Activated CD8-positive, alpha-beta memory T cell treated with anti-CD3 and anti-CD28 coated beads for 36 hours (primary cell): ENCODE results near the gene IFITM5. TPM values are rescaled to one million over a fixed set of nuclear protein-coding genes. Genes with fewer than 3 reads are reported as not detected.
"Not testable (repeated sequence)": the region's sequence is repeated elsewhere in the genome, so short reads cannot be mapped to it uniquely, and the experiment has no call there.

Source experiments
- CTCF ChIA-PET: fragments of 350-600 bp; sonication (Branson Sonifier 250); formaldehyde crosslinking; loops from one replicate; lab custom pipeline; 2021; ENCODE audit warnings: antibody characterized with exemption; lab: Charles Lee
- POLR2A ChIA-PET: fragments of 350-600 bp; sonication (Branson Sonifier 250); formaldehyde crosslinking; loops from one replicate; lab custom pipeline; 2021; ENCODE audit warnings: antibody characterized with exemption; lab: Charles Lee
- total RNA-seq, 2 experiments: library from RNA; stranded (reverse); gene quantifications; one replicate each; pipeline ENCODE4 v1.2.3, GENCODE V29; 2021

Gene IFITM5
- not detected for total RNA-seq

DNA sequence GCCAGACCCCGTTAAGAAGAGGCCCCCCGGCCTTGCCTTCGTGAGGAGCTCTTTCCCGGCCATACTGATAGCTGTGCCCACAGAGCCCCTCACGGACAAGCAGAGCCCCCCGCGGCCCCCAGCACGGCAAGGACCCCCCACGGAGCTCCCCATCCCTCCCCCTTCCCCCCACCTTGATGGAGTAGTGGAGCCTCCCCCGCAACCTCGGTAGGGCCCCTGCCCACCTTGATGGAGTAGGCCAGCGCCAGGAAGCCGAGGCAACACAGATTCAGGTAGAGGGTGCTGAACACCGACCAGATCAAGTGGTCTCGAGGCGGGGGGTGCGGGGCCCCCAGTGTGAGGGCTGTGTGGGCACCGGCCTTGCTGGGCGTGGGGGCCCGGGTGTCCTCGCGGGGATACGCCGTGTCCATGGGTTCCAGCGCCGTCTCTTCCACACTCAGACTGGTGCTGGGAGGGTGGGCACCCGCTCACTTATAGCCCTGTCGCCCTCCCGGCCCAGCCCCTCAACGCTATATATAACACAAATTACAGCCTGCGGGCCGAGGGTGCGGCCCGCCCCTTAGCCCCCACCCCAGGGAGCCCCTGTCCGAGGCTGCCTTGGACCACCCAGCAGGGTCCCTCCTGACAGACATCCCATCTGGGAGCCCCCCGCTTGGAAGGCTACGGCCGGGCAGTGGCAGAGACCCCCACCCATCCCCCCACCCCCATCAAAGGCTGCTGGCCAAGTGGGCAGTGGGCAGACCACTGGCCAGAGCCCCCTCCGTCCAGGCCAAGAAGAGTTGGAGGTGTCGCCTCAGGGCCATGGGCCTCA lies at the start of gene IFITM5:
Gene IFITM5 (minus strand): TSS at position 446 of the 811 bp plus-strand sequence. CDS start 36 bp downstream, at position 410.
- ChIA-PET POLR2A (no interaction called here), CTCF (interaction anchor here (0.6 to 1.7 kb wide), 4 partner anchors 9 to 247 kb away, joined by 3 to 4 read pairs (median 3); no protein-coding TSS in a partner anchor)

DNA sequence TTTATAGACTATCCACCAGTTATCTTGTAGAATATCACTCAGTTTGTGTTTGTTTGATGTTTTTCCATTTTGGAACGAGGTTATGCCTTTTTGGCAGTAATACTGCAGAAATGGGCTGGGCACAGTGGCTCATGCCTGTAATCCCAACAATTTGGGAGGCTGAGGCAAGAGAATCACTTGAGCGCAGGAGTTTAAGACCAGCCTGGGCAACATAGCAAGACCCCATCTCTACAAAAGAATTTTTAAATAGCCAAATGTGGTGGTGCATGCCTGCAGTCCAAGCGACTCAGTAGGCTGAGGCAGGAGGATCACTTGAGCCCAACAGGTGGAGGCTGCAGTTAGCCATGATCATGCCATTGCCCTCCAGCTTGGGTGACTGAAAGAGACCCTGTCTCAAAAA lies 47.2 kb upstream of the IFITM5 start:
- ChIA-PET POLR2A (no interaction called here), CTCF (no interaction called here)

DNA sequence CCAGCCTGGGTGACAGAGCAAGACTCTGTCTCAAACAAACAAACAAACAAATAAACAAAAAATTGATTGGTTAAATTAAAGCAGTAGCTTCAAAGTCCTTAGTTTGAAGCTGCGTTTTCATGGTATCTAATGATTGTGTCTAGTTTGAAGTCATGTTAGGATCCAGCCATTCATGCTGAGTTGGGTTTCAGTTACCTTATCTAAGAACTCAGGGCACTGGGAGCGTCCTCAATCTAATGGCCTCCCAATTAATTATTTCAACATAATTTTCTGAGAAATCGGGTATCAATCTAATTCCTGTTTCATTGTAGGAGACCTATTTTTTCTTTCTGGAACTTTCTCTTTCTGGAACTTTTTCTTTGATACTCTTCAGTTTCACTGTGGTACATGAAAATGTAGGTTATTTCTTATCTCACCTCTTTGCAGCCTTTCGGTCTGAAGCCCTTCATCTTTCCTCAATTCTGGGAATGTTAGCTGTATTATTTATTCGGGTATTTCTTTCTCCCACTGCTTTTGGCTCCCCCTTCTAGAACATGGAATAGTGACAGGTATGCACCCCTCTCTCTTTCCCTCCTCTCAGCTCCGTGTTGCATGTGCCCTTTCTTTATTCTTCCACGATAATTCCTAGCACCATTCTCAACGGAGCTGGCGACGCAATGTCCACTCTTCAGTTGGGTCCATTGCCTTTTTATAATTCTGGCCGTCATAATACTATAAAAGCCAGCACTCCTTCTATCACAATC lies 45.7 kb upstream of the IFITM5 start:
- CTCF ChIA-PET: interaction anchor here (0.6 to 1.4 kb wide), 3 partner anchors 10 to 97 kb away, joined by 3 read pairs; no protein-coding TSS in a partner anchor
- POLR2A ChIA-PET: no interaction called here

DNA sequence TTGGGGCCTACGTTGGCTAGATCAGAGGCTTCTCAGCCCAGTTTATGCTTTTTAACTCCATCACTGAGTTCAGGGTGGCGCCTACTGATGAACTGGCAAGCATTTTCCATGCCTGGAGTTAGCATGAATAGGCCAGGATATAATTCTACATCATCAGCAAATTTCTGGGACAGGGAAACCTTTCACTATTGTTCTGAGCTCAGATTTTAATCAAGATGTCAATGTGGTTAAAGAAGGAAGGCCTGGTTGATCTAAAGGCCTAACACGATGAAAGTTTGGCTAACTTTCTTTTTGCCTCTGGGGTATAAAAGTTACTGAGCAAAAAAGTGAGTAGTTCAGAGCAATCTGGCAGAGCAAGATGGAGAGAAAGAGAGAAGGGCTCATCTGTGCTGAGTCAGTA lies 43.0 kb upstream of the IFITM5 start:
- CTCF ChIA-PET: interaction anchor here (1.3 kb wide), 1 partner anchor 37 kb away, joined by 3 read pairs; no protein-coding TSS in a partner anchor
- POLR2A ChIA-PET: no interaction called here

DNA sequence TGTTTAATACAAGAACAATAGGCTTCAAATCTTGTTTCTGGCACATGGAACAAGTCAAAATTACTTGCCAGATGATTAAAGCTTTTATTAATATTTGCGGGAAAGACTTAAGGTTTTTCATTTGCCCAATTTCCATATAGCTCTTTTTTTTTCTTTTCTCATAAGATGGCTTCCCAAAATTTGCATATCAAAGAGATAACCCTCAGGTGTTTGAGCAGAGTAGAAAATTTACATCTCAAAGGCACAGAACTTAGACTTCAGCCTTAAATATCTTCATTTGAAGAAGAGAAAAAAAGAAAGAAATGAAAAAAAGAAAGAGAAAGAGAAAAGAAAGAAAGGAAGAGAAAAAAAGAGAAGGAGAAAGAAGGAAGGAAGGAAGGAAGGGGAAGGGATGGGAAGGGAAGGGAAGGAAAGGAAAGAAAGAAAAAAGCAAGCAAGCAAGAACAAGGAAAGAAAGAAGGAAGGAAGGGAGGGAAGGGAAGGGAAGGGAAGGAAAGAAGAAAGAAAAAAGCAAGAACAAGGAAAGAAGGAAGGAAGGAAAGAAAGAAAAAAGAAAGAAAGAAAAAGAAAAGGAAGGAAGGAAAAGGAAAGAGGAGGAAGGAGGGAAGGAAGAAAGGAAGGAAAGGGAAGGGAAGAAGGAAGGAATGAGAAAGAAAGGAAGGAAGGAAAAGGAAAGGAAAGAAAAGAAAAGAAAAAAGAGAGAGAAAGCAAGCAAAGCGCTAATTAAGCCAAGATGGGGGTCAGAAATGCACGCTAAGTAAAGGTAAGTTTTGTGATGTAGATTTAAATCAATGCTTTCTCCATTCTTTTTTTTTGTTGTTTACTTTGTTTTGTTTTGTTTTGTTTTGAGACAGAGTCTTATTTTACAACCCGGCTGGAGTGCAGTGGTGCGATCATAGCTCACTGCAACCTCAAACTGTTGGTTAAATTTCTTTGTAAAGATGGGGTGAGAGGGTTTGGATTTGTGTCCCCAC lies 41.5 kb upstream of the IFITM5 start:
- ChIA-PET CTCF (interaction anchor here (0.7 to 0.9 kb wide), 3 partner anchors 10 to 24 kb away, joined by 3 read pairs; no protein-coding TSS in a partner anchor), POLR2A (interaction anchor here (1.0 kb wide), 1 partner anchor 134 kb away, joined by 3 read pairs; the partner anchor contains the start of gene BET1L)

DNA sequence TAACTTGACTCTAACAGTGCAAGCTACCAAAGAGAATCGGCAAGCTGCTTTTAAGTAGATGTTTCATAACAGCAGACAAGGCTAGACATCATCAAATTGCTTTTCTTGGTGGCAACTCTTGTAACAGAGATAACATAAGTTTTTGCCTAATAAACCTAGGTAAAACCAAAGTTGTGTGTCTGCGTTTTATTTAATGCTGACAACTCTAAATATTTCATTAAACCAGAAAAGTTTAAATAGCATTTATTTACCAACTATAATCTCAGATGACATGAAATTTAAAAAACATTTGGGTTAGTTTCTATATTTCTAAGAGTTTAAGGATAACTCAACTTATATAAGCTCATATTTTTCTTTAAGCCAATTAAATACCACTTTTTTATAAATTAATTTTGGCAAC lies 40.6 kb upstream of the IFITM5 start:
- ChIA-PET POLR2A (interaction anchor here (0.6 to 1.0 kb wide), 2 partner anchors 133 to 357 kb away, joined by 3 read pairs; partner anchors contain the start of gene BET1L), CTCF (interaction anchor here (0.7 to 0.9 kb wide), 3 partner anchors 10 to 25 kb away, joined by 3 read pairs; no protein-coding TSS in a partner anchor)

DNA sequence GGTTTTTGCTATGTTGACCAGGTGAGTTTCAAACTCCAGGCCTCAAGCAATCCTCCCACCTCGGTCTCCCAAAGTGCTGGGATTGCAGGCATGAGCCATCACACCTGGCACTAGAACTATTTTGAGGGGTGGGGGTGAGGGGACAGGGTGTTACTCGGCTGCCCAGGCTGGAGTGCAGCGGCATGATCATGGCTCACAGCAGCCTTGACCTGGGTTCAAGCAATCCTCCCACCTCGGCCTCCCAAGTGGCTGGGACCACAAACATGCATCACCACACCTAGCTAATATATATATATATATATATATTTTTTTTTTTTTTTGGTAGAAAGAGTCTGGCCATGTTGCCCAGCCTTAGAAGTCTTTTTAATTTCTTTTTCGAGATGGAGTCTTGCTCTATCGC lies 38.4 kb upstream of the IFITM5 start:
- POLR2A ChIA-PET: no interaction called here
- CTCF ChIA-PET: no interaction called here

DNA sequence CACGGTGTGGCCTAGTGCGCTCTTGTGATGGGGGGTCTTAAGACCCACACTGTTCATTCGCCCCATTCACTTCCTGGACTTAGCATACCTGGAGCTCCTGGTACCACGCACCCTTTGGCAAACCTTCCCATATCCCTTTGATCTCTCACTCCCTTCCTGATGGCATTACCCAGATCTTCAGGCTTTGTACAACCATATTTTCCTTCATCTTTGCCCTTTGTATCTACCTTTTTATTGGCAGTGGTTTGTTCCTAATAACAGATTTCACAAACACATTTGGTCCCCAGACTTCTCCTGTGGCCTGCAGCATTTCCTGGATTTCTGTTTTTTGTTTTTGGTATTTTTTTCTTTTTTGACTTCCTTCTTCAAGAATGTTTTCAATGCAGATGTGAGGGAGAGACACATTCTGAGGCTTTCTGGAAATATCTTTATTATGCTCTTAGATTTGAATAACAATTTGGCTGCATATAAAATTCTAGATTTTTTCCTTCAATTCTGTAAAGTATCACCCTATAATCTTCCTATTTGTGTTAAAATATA lies 37.4 kb upstream of the IFITM5 start:
- POLR2A ChIA-PET: no interaction called here
- CTCF ChIA-PET: interaction anchor here (1.1 kb wide), 1 partner anchor 18 kb away, joined by 3 read pairs; no protein-coding TSS in a partner anchor

DNA sequence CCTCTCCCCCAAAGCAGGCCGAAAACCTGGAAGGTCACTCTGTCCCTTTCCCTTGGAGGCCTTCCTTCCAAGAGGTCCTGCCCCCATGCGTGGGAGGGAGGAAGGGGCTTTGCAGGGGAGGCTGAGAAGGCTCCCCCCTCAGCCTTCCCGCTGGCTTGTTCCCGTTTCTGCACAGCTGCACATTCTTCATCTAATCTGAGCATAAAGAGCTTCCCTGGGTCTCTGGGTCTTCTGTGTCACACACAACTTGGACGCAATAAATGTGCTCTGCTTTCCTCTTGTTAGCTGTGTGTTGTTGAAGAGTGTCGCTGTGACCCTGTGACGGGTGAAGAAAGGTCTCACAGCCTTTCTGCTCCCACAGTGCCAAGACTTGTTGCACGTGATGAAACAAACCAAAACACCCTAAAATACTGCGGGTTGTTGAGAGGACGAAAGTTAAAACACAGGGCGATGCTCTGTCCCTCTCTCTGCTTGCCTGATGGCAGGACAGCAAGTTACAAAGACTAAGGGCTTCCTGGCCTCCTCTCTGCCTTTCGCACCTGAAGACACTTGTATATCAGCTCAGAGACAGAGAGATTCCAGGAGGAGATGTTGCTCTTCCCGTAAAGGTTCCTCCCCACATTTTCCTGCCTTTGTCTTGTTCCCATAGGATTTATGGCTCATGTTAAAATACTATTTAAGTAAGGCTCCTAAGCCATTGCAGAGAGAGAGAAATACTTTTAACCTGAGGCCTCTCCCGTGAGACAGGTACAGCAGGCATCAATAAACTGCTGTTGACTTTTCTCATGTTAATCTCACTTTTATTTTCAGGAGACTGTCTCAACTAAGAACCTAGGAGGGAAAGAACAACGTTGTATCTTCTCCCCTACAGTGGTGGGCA lies 36.7 kb upstream of the IFITM5 start:
- CTCF ChIA-PET: interaction anchor here (1.1 kb wide), 1 partner anchor 19 kb away, joined by 3 read pairs; no protein-coding TSS in a partner anchor
- POLR2A ChIA-PET: no interaction called here

DNA sequence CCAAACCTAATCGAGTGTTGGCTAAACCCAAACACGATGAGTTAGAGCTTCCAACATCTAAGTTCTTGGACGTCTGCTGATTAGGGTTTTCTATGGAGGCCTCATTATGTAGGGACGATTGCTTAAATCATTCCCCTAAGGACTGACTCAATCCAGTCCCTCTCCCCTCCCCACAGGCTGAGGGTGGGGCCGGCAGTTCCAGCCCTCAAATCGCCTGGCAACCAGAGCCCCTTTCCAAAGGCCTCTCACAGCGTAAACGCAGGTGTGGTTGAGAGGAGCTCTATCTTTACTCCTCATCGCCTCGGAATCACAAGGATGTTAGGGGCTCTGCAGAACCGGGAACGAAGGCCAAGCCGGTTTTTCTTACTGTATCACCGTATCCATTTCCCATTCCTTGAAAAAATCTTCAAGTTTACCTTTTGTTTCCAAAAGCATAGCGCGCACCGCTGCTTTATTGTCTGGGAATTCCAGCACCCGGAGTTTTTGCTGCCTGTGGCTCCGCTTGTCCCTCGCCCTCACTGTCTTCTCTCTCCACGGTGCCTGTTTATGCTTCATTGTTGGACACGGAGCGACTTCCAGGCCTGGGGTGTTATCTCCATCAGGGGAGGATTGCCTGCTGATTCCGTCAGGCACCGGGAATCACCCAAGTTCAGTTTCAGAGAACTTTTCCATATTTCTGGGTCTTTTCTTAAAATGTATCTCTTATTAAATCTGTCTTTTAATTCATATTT lies 35.1 kb upstream of the IFITM5 start:
- ChIA-PET POLR2A (no interaction called here), CTCF (no interaction called here)

DNA sequence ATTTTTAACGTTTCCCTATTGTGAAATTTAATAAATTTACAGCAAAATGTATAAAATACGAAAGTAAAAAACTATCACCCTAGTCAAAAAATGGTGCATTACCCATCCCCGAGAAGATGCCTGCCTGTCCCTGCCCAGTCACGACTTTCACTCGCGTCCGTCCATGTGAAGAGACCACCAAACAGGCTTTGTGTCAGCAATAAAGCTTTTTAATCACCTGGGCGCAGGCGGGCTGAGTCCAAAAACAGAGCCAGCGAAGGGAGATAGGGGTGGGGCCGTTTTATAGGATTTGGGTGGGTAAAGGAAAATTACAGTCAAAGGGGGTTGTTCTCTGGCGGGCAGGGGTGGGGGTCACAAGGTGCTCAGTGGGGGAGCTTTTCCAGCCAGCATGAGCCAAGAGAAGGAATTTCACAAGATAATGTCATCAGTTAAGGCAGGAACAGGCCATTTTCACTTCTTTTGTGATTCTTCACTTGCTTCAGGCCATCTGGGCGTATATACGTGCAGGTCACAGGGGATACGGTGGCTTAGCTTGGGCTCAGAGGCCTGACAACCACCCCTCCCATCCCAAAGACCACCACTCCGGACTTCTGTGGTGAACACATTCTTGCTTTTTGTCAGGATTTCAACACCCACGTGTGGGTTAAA lies 34.4 kb upstream of the IFITM5 start:
- POLR2A ChIA-PET, CTCF ChIA-PET: not testable (repeated sequence)

DNA sequence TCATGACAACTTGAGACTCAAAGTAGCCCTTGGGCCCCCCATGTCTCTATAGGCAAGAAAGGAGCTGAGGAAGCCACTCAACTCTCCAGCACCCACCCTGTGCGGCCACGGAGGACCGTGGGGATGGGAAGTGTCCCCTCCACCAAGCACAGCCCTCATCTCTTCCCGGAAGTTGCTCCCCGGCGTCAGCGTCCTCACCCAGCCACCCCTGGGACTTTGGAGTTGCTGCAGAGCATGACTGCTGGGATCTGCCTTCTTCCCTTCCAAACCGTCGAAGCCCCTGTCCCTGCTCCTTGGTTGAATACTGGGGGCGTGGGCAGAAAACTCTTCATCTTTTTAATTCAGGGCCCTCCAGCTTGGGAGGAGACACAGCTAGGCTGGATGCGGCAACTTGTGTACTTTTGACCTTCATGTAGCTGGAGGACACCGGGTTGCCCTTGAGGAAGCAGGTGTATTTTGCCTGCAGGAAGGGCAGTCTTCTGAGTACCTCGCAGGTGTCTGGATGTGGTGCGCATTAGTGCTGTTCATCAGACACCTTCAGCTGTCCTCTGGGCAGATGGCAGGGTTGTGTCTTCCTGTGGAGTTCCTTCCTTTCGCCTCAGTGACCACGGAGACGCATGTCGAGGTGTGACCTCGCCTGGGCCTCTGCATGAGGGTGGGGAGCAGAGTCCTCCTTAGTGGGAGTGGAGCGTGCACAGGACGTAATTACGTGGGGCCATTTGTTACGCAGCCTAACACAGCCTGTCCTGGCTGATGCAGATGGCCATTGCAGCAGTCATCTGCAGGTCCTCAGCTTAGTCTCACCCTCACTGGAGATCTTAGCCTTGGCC lies 33.5 kb upstream of the IFITM5 start:
- CTCF ChIA-PET: interaction anchor here (1.0 kb wide), 1 partner anchor 116 kb away, joined by 3 read pairs; no protein-coding TSS in a partner anchor
- POLR2A ChIA-PET: no interaction called here

DNA sequence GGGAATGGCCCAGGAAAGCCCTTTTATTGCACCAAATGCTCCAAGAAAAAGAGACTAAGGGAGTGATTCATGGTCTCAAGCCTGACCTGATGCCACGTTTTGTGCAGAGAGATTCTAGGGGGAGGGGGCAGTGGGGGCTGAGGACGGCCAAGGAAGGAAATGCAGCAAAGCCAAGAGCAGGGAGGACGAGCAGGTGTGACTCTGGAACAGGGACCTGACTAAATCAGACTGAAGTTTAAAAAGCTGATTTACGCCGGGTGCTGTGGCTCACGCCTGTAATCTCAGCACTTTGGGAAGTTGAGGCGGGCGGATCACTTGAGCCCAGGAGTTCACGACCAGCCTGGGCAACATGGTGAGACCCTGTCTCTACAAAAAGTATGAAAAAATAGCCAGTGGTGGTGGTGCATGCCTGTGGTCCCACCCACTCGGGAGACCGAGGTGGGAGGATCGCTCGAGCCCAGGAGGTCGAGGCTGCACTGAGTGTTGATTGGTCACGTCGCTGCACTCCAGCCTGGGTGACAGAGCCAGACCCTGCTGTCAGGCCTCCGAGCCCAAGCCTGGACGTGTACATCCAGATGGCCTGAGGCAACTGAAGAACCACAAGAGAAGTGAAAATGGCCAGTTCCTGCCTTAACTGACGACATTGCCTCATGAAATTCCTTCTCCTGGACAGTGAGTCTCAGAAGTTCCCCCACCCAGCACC lies 32.2 kb upstream of the IFITM5 start:
- POLR2A ChIA-PET: interaction anchor here (1.0 kb wide), 1 partner anchor 15 kb away, joined by 3 read pairs; no protein-coding TSS in a partner anchor
- CTCF ChIA-PET: interaction anchor here (0.9 to 1.9 kb wide), 2 partner anchors 14 to 15 kb away, joined by 4 to 6 read pairs; no protein-coding TSS in a partner anchor

DNA sequence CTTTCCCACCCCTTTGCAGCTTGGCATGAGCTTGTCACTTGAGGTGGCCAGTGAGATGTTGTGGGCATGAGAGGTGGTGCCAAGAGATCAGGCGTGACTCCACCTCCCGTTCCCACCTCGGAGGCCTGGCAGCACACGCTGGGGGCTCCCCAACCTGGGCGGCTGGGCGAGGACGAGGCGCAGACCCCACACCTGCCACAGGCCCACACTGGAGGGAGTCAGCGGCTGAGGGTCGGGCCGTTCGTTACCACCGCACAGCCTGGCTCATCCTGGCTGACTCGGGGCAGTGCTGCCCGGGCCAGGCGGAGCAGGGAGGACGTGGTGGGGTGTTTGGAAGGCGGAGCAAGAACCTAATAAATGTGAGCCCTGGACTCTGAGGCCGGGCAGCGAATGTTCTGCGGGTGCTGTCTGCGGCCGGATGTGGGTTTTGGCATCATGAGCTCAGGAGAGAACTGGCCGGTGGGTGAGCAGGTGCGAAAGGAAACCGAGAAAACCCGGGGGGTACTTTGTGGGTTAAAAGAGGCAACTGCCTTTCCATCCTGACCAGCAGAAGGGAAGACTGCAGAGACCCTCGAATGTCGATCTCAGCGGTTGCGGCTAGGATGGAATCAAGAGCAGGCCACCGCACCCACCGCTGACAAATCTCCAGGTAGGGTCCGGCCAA lies 31.5 kb upstream of the IFITM5 start:
- ChIA-PET CTCF (interaction anchor here (1.9 kb wide), 1 partner anchor 13 kb away, joined by 6 read pairs; no protein-coding TSS in a partner anchor), POLR2A (interaction anchor here (1.0 kb wide), 1 partner anchor 14 kb away, joined by 3 read pairs; no protein-coding TSS in a partner anchor)
